PC-3 (cell line): ENCODE data around the gene SIN3B.

Experiments used
- EZH2 ChIP-seq: fragments of 300-600 bp; sonication (generic); IDR thresholded peaks from one replicate; pipeline ENCODE4 v1.6.1; 2017; ENCODE audit warnings: antibody characterized with exemption, mild to moderate bottlenecking, low read length; ENCODE audit not compliant: unreplicated experiment
- EZH2phosphoT487 ChIP-seq: fragments of 300-600 bp; sonication (generic); IDR thresholded peaks from 2 replicates; pipeline ENCODE4 v1.6.1; 2018; ENCODE audit warnings: mild to moderate bottlenecking, antibody characterized with exemption, low read length, borderline replicate concordance
- TF ChIP-seq, protein P1 (sequence below): fragments of 300-600 bp; sonication (generic); conservative IDR thresholded peaks from 2 replicates; pipeline ENCODE4 v1.5.1; 2017; ENCODE audit warnings: antibody characterized with exemption, low read depth, mild to moderate bottlenecking, low read length

DNA sequence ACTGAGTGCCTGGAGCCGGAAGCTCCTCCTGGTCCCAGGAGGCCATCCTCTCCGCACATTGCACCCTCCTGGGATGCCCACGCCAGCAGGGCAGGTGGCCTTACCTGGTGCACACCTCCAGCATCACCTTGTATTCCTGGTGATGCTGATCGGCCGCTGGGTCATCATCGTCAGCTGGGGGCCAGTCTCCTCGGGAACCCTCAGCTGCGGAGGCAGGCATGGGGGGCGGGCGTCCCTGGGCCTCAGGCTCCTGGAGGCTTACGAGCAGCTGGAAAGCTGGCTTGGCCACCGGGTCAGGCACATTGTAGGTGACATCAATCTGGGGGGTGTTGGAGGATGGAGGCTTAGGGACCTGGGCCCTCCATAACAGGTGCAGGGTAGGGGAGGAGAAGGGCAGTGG, 73.3 kb downstream of the SIN3B start:
- TF ChIP-seq, protein P1, sequence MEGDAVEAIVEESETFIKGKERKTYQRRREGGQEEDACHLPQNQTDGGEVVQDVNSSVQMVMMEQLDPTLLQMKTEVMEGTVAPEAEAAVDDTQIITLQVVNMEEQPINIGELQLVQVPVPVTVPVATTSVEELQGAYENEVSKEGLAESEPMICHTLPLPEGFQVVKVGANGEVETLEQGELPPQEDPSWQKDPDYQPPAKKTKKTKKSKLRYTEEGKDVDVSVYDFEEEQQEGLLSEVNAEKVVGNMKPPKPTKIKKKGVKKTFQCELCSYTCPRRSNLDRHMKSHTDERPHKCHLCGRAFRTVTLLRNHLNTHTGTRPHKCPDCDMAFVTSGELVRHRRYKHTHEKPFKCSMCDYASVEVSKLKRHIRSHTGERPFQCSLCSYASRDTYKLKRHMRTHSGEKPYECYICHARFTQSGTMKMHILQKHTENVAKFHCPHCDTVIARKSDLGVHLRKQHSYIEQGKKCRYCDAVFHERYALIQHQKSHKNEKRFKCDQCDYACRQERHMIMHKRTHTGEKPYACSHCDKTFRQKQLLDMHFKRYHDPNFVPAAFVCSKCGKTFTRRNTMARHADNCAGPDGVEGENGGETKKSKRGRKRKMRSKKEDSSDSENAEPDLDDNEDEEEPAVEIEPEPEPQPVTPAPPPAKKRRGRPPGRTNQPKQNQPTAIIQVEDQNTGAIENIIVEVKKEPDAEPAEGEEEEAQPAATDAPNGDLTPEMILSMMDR, result no peak
- TF ChIP-seq EZH2, result no peak
- no peak for TF ChIP-seq EZH2phosphoT487
